HepG2 (cell line): ENCODE results near the gene SLC16A6. TPM values are rescaled to one million over a fixed set of nuclear protein-coding genes. Genes with fewer than 3 reads are reported as not detected.

Source experiments
- ARNT2 ChIP-seq: sonication (generic); formaldehyde crosslinking; IDR thresholded peaks from 2 replicates; pipeline ENCODE4 v1.8.0; 2022; ENCODE audit warnings: mild to moderate bottlenecking, low read depth, missing genetic modification reagents, moderate library complexity
- CCDC6 ChIP-seq: sonication (generic); formaldehyde crosslinking; IDR thresholded peaks from 2 replicates; pipeline ENCODE4 v1.8.1; 2022; ENCODE audit warnings: mild to moderate bottlenecking, missing genetic modification reagents, moderate library complexity
- HOXD1 ChIP-seq: sonication (generic); formaldehyde crosslinking; IDR thresholded peaks from 2 replicates; pipeline ENCODE4 v1.5.0; 2020; ENCODE audit warnings: missing genetic modification reagents
- KDM3A ChIP-seq: IDR thresholded peaks from 2 replicates; pipeline ENCODE4 v1.6.1; 2018; ENCODE audit warnings: low read depth, missing compliant biosample characterization
- MTF2 ChIP-seq: sonication (generic); formaldehyde crosslinking; IDR thresholded peaks from 2 replicates; pipeline ENCODE4 v1.5.0; 2020; ENCODE audit warnings: missing genetic modification reagents, borderline replicate concordance
- NFYC ChIP-seq: IDR thresholded peaks from 2 replicates; pipeline ENCODE4 v1.6.1; 2016; ENCODE audit warnings: missing genetic modification reagents, missing compliant biosample characterization
- NR1H2 ChIP-seq: sonication (generic); formaldehyde crosslinking; IDR thresholded peaks from 2 replicates; pipeline ENCODE4 v1.8.1; 2022; ENCODE audit warnings: low read depth, missing genetic modification reagents, borderline replicate concordance
- PRMT3 ChIP-seq: sonication (generic); formaldehyde crosslinking; IDR thresholded peaks from 2 replicates; pipeline ENCODE4 v1.8.1; 2022; ENCODE audit warnings: low read depth, mild to moderate bottlenecking, moderate library complexity, missing genetic modification reagents, borderline replicate concordance
- ZFAT ChIP-seq: sonication (generic); formaldehyde crosslinking; conservative IDR thresholded peaks from 2 replicates; pipeline ENCODE4 v1.8.1; 2023; ENCODE audit warnings: missing genetic modification reagents, inconsistent platforms
- ZFY ChIP-seq: sonication (generic); formaldehyde crosslinking; IDR thresholded peaks from 2 replicates; pipeline ENCODE4 v1.4.0; 2020; ENCODE audit warnings: missing genetic modification reagents
- ZNF263 ChIP-seq: sonication (generic); formaldehyde crosslinking; IDR thresholded peaks from 2 replicates; pipeline ENCODE4 v1.4.0; 2020; ENCODE audit warnings: missing genetic modification reagents
- ZNF362 ChIP-seq: sonication (generic); formaldehyde crosslinking; IDR thresholded peaks from 2 replicates; pipeline ENCODE4 v1.4.0; 2020; ENCODE audit warnings: missing genetic modification reagents, mild to moderate bottlenecking, borderline replicate concordance
- ZNF44 ChIP-seq: sonication (generic); formaldehyde crosslinking; IDR thresholded peaks from 2 replicates; pipeline ENCODE4 v1.5.1; 2020; ENCODE audit warnings: mild to moderate bottlenecking, missing genetic modification reagents
- ZNF441 ChIP-seq: sonication (generic); formaldehyde crosslinking; IDR thresholded peaks from 2 replicates; pipeline ENCODE4 v1.7.0; 2021; ENCODE audit warnings: missing genetic modification reagents, borderline replicate concordance
- ZNF652 ChIP-seq: IDR thresholded peaks from 2 replicates; pipeline ENCODE4 v1.6.1; 2016; ENCODE audit warnings: low read depth, borderline replicate concordance
- ZNF691 ChIP-seq: sonication (generic); formaldehyde crosslinking; IDR thresholded peaks from 2 replicates; pipeline ENCODE4 v1.4.0; 2020; ENCODE audit warnings: missing genetic modification reagents, low read depth, mild to moderate bottlenecking, borderline replicate concordance
- polyA plus RNA-seq, 8 experiments: library from polyadenylated mRNA; depleted of rRNA in 3 of 8; stranded (reverse) in 7 of 8; unstranded in 1 of 8; fragments of >200 nt; fragmentation: Illumina TruSeq in 4 of 8; extraction: Trizol in 4 of 8; gene quantifications; 2 replicates each; pipeline versions ENCODE4 v1.2.1 to v1.2.3, GENCODE V29; 2011 to 2016; ENCODE audit warnings: low read depth in 4 of 8, missing spikeins in 1 of 8, mixed read lengths in 1 of 8; ENCODE audit not compliant: insufficient read depth in 1 of 8
- total RNA-seq, 5 experiments: library from RNA; depleted of rRNA; stranded (reverse); fragments of >200 nt; fragmentation: Illumina TruSeq; extraction: Trizol; gene quantifications; 2 replicates each; pipeline ENCODE4 v1.2.3, GENCODE V29; 2016; ENCODE audit warnings: low read depth in 1 of 5
- TF ChIP-seq, protein P1 (sequence below): sonication (generic); formaldehyde crosslinking; IDR thresholded peaks from 2 replicates; pipeline ENCODE4 v1.5.1; 2020; ENCODE audit warnings: mild to moderate bottlenecking, missing genetic modification reagents, moderate library complexity
- TF ChIP-seq, protein P2 (sequence below): sonication (generic); formaldehyde crosslinking; IDR thresholded peaks from 2 replicates; pipeline ENCODE4 v1.5.1; 2020; ENCODE audit warnings: mild to moderate bottlenecking, missing genetic modification reagents, borderline replicate concordance

The SLC16A6 gene
- total and polyA plus RNA-seq, 2 of the 13 experiments (the other 11 are each of a cell fraction or from before 2014, with no cell fraction given), result 1.1 to 44.7 TPM

DNA sequence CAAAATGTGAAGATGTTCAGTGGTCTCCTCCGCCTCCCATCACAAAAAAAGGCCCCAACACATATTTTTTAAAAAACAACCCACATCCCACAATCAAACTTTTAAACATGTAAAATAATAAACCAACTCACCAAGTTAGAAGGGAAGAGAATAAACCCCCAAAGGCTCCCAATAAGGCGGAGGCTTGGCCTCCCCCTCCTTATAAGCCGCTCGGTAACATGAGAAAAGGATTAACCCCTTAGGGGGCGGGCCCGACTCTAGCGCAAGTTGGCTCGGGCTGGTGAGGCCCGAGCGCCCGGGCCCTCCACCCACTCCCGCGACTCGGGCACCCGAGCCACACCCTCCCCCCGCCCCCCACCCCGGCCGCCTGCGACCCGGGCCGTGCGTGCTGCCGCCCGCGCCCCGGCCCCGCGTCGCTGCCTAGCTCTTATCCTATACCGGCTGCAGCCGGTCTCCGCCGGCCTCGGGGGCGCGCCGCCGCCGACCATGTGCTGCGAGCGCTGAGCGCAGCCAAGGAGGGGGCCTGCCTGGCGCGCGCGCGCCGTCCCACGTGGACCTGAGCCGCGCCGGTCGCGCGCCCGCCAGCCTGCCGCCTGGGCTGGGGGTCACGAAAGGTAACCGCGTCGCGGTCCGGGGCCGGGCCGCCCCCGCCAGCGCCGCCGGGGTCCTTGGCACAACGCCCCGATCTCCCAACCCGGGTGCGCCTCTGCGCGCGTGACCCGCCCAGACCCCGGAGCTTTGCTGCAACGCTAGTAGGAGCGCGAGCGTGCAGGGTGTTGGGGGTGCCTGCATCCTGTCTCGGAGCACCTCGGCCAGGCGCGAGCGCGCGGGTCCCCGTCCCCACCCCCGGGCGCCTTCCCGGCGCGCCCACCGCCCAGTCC is at the start of gene SLC16A6, which contains the start of gene ARSG (continued):
- TF ChIP-seq, protein P1, sequence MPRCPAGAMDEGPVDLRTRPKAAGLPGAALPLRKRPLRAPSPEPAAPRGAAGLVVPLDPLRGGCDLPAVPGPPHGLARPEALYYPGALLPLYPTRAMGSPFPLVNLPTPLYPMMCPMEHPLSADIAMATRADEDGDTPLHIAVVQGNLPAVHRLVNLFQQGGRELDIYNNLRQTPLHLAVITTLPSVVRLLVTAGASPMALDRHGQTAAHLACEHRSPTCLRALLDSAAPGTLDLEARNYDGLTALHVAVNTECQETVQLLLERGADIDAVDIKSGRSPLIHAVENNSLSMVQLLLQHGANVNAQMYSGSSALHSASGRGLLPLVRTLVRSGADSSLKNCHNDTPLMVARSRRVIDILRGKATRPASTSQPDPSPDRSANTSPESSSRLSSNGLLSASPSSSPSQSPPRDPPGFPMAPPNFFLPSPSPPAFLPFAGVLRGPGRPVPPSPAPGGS (CRISPR knock-in tag), result peak; percentile 7; the same call in 1 of the 2 replicates
- TF ChIP-seq NR1H2 (CRISPR knock-in tag) (0 out of 2 replicates have a peak, but pooled peaks have one; percentile 6), ZNF362 (CRISPR knock-in tag) (peak; percentile 6; the same call in 1 of the 2 replicates), NFYC (no peak), KDM3A (CRISPR knock-in tag) (no peak), ZFAT (CRISPR knock-in tag) (no peak), HOXD1 (peak; percentile 78; the same call in 1 of the 2 replicates), ZNF44 (CRISPR knock-in tag) (no peak), ZNF691 (no peak; the same call in 1 of the 2 replicates), ARNT2 (peak; percentile 65), ZNF652 (CRISPR knock-in tag) (peak; percentile 96), CCDC6 (CRISPR knock-in tag) (peak; percentile 83; the same call in 1 of the 2 replicates), MTF2 (CRISPR knock-in tag) (no peak), ZFY (peak; percentile 79), ZNF263 (CRISPR knock-in tag) (peak; percentile 35; the same call in 1 of the 2 replicates), PRMT3 (CRISPR knock-in tag) (peak; percentile 27; the same call in 1 of the 2 replicates), ZNF441 (CRISPR knock-in tag) (peak; percentile 70; the same call in 1 of the 2 replicates)
- TF ChIP-seq, protein P2, sequence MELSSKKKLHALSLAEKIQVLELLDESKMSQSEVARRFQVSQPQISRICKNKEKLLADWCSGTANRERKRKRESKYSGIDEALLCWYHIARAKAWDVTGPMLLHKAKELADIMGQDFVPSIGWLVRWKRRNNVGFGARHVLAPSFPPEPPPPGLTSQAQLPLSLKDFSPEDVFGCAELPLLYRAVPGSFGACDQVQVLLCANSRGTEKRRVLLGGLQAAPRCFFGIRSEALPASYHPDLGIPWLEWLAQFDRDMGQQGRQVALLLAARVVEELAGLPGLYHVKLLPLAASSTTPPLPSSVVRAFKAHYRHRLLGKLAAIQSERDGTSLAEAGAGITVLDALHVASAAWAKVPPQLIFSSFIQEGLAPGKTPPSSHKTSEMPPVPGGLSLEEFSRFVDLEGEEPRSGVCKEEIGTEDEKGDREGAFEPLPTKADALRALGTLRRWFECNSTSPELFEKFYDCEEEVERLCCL (CRISPR knock-in tag), result 0 out of 2 replicates have a peak, but pooled peaks have one; percentile 1
